Tibial artery (tissue), 4 donors: ENCODE results near the gene CLBA1.
"Not testable (repeated sequence)": the region's sequence is repeated elsewhere in the genome, so short reads cannot be mapped to it uniquely, and the experiment has no call there.

Experiments used
- DNase-seq, 2 donors: peaks; one replicate each; pipeline ENCODE4 v3.0.0-alpha.2; 2019
- H3K27ac ChIP-seq, 2 donors: fragments of 200-600 bp; sonication (generic) in 1 of 2; 1 replicate in 1 of 2; 2 replicates in 1 of 2; pipeline ENCODE4 v1.5.1; 2018 to 2019; ENCODE audit warnings: mild to moderate bottlenecking in 1 of 2
- H3K27me3 ChIP-seq, 2 donors: fragments of 200-600 bp; sonication (generic) in 1 of 2; one replicate each; pipeline versions ENCODE4 v1.5.1 to v1.6.0; 2016 to 2019
- H3K36me3 ChIP-seq, 3 donors: fragments of 200-600 bp; sonication (generic) in 2 of 3; one replicate each; pipeline ENCODE4 v1.5.1; 2016 to 2019; ENCODE audit warnings: mild to moderate bottlenecking in 2 of 3
- H3K4me1 ChIP-seq, 4 donors: fragments of 200-600 bp; sonication (generic) in 2 of 4; 1 replicate in 3 of 4; 2 replicates in 1 of 4; pipeline ENCODE4 v1.5.1; 2016 to 2019
- H3K4me3 ChIP-seq, 2 donors: fragments of 200-600 bp; sonication (generic) in 1 of 2; 1 replicate in 1 of 2; 2 replicates in 1 of 2; pipeline ENCODE4 v1.5.1; 2018 to 2019; ENCODE audit warnings: mild to moderate bottlenecking in 2 of 2
- H3K9me3 ChIP-seq, 3 donors: fragments of 200-600 bp; sonication (generic) in 1 of 3; one replicate each; pipeline ENCODE4 v1.5.1; 2016 to 2019
- intact Hi-C: fragments of 100-400 bp; cut with DNase I; formaldehyde crosslinking; loops from one replicate; pipeline ENCODE4 v1.15.0; 2023; ENCODE audit warnings: low total_unique reads
- TF ChIP-seq, protein P1 (sequence below), 2 experiments: fragments of 200-600 bp in 1 of 2; fragments of 450-650 bp in 1 of 2; IDR thresholded peaks; one replicate each; pipeline ENCODE4 v1.5.1; 2017 to 2019; ENCODE audit warnings: antibody characterized with exemption in 2 of 2, mild to moderate bottlenecking in 1 of 2, moderate library complexity in 1 of 2

CLBA1 gene

DNA sequence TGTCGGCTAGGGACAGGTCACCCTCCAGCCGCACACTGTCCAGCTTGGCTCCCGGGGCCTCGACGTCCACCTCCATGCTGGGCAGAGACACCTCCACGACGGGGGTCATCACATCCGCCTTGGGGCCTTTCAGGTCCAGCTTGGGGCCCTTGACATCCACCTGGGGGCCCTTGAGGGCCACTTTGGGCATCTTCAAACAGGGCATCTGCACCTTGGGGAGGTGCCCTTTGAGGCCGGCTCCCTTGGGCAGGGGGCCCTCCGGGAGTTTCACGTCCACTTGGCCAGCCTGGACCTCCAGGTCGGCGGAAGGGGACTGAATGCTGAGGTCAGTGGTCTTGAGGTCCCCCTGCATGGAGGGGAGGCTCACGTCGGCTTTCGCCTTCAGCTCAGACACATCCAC, 43.0 kb upstream of the CLBA1 start:
- Histone ChIP-seq H3K4me1 (no peaks in the 10 kb centered on the region), H3K9me3 (no peaks in the 10 kb centered on the region), H3K27me3 (no peaks in the 10 kb centered on the region), H3K36me3 (peaks cover 0 to 52% (median 5%) of the 10 kb centered on the region in 3 donors), H3K4me3 (no peak overlapping the region), H3K27ac (no peak overlapping the region)
- peak in 1 of 2 donors; percentile 46 for DNase-seq
- TF ChIP-seq, protein P1, sequence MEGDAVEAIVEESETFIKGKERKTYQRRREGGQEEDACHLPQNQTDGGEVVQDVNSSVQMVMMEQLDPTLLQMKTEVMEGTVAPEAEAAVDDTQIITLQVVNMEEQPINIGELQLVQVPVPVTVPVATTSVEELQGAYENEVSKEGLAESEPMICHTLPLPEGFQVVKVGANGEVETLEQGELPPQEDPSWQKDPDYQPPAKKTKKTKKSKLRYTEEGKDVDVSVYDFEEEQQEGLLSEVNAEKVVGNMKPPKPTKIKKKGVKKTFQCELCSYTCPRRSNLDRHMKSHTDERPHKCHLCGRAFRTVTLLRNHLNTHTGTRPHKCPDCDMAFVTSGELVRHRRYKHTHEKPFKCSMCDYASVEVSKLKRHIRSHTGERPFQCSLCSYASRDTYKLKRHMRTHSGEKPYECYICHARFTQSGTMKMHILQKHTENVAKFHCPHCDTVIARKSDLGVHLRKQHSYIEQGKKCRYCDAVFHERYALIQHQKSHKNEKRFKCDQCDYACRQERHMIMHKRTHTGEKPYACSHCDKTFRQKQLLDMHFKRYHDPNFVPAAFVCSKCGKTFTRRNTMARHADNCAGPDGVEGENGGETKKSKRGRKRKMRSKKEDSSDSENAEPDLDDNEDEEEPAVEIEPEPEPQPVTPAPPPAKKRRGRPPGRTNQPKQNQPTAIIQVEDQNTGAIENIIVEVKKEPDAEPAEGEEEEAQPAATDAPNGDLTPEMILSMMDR (IDR thresholded peaks at IDR 0.05) = no peak
- intact Hi-C loops = no loop called here

DNA sequence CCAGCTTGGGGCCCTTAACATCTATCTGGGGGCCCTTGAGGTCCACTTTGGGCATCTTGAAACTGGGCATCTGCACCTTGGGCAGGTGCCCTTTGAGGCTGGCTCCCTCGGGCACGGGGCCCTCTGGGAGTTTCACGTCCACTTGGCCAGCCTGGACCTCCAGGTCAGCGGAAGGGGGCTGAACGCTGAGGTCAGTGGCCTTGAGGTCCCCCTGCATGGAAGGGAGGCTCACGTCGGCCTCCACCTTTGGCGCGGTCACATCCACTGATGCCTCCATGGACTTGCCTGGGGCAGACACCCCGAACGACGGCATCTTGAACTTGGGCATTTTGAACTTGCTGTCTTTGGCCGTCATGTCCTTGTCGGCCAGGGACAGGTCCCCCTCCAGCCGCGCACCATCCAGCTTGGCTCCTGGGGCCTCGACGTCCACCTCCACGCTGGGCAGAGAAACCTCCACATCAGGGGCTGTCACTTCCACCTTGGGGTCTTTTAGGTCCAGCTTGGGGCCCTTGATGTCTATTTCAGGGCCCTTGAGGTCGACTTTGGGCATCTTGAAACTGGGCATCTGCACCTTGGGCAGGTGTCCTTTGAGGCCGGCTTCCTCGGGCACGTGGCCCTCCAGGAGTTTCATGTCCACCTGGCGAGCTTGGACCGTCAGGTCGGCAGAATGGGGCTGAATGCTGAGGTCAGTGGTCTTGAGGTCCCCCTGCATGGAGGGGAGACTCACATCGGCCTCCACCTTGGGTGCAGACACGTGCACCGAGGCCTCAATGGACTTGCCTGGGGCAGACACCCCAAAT, 42.2 kb upstream of the CLBA1 start:
- H3K27me3 ChIP-seq, H3K9me3 ChIP-seq, H3K27ac ChIP-seq, DNase-seq, H3K4me3 ChIP-seq, intact Hi-C loops, H3K4me1 ChIP-seq: not testable (repeated sequence)
- H3K36me3 ChIP-seq = peaks cover 0 to 55% (median 5%) of the 10 kb centered on the region in 3 donors

DNA sequence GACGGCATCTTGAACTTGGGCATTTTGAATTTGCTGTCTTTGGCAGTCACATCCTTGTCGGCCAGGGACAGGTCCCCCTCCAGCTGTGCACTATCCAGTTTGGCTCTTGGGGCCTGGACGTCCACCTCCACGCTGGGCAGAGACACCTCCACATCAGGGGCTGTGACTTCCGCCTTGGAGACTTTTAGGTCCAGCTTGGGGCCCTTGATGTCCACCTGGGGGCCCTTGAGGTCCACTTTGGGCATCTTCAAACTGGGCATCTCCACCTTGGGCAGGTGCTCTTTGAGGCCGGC, 41.6 kb upstream of the CLBA1 start:
- H3K27me3 ChIP-seq, intact Hi-C loops, H3K9me3 ChIP-seq, H3K4me1 ChIP-seq, H3K27ac ChIP-seq, H3K4me3 ChIP-seq: not testable (repeated sequence)
- DNase-seq = peak in 1 of 2 donors; percentile 43
- peaks cover 0 to 58% (median 5%) of the 10 kb centered on the region in 3 donors for H3K36me3 ChIP-seq

DNA sequence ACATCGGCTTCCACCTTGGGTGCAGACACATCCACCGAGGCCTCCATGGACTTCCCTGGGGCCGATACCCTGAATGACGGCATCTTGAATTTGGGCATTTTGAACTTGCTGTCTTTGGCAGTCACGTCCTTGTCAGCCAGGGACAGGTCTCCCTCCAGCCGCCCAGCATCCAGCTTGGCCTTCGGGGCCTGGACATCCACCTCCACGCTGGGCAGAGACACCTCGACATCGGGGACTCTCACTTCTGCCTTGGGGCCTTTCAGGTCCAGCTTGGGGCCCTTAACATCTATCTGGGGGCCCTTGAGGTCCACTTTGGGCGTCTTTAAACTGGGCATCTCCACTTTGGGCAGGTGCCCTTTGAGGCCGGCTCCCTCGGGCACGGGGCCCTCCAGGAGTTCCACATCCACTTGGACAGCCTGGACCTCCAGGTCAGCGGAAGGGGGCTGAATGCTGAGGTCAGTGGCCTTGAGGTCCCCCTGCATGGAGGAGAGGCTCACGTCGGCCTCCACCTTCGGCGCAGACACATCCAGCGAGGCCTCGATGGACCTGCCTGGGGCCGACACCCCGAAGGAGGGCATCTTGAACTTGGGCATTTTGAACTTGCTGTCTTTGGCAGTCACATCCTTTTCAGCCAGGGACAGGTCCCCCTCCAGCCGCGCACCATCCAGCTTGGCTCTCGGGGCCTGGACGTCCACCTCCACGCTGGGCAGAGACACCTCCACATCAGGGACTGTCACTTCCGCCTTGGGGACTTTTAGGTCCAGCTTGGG, 41.0 kb upstream of the CLBA1 start:
- DNase-seq = peak in 1 of 2 donors; percentile 54
- intact Hi-C loops = not testable (repeated sequence)
- peaks cover 0 to 58% (median 3%) of the 10 kb centered on the region in 3 donors for H3K36me3 ChIP-seq

DNA sequence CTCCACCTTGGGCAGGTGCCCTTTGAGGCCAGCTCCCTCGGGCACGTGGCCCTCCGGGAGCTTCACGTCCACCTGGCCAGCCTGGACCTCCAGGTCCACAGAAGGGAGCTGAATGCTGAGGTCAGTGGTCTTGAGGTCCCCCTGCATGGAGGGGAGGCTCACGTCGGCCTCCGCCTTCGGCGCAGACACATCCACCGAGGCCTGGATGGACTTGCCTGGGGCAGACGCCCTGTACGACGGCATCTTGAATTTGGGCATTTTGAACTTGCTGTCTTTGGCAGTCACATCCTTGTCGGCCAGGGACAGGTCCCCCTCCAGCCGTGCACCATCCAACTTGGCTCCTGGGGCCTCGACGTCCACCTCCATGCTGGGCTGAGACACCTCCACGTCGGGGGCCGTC, 40.3 kb upstream of the CLBA1 start:
- H3K27me3 ChIP-seq, H3K4me1 ChIP-seq, H3K9me3 ChIP-seq, H3K27ac ChIP-seq, intact Hi-C loops, H3K4me3 ChIP-seq: not testable (repeated sequence)
- H3K36me3 ChIP-seq = peaks cover 0 to 58% (median 0%) of the 10 kb centered on the region in 3 donors
- DNase-seq = peak in 1 of 2 donors; percentile 53

More for the DNA sequence above, 41.0 kb upstream of the CLBA1 start:
- H3K4me3 ChIP-seq, H3K27me3 ChIP-seq, H3K27ac ChIP-seq, H3K9me3 ChIP-seq, H3K4me1 ChIP-seq: not testable (repeated sequence)

DNA sequence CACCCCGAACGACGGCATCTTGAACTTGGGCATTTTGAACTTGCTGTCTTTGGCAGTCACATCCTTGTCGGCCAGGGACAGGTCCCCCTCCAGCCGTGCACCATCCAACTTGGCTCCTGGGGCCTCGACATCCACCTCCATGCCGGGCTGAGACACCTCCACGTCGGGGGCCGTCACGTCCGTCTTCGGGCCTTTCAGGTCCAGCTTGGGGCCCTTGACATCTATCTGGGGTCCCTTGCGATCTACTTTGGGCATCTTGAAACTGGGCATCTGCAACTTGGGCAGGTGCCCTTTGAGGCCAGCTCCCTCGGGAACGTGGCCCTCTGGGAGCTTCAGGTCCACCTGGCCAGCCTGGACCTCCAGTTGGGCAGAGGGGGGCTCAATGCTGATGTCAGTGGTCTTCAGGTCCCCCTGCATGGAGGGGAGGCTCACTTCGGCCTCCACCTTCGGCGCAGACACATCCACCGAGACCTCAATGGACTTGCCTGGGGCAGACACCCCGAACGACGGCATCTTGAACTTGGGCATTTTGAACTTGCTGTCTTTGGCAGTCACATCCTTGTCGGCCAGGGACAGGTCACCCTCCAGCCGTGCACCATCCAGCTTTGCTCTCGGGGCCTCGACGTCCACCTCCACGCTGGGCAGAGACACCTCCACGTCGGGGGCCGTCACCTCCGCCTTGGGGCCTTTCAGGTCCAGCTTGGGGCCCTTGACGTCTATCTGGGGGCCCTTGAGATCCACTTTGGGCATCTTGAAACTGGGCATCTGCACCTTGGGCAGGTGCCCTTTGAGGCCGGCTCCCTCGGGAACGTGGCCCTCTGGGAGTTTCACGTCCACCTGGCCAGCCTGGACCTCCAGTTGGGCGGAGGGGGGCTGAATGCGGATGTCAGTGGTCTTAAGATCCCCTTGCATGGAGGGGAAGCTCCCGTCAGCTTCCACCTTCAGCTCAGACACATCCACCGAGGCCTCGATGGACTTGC, 39.3 kb upstream of the CLBA1 start:
- H3K4me1 ChIP-seq, H3K4me3 ChIP-seq, intact Hi-C loops, H3K27me3 ChIP-seq, H3K27ac ChIP-seq, H3K9me3 ChIP-seq: not testable (repeated sequence)
- peaks cover 0 to 48% (median 0%) of the 10 kb centered on the region in 3 donors for H3K36me3 ChIP-seq
- peak in 1 of 2 donors; percentile 48 for DNase-seq

DNA sequence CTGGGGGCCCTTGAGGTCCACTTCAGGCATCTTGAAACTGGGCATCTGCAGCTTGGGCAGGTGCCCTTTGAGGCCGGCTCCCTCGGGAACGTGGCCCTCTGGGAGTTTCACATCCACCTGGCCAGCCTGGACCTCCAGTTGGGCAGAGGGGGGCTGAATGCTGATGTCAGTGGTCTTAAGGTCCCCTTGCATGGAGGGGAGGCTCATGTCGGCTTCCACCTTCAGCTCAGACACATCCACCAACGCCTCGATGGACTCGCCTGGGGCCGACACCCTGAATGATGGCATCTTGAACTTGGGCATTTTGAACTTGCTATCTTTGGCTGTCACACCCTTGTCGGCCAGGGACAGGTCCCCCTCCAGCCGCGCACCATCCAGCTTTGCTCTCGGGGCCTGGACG, 38.4 kb upstream of the CLBA1 start:
- H3K27me3 ChIP-seq, H3K4me1 ChIP-seq, H3K4me3 ChIP-seq, intact Hi-C loops, H3K27ac ChIP-seq, H3K9me3 ChIP-seq: not testable (repeated sequence)
- peaks cover 0 to 40% (median 0%) of the 10 kb centered on the region in 3 donors for H3K36me3 ChIP-seq
- peak in 1 of 2 donors; percentile 57 for DNase-seq

DNA sequence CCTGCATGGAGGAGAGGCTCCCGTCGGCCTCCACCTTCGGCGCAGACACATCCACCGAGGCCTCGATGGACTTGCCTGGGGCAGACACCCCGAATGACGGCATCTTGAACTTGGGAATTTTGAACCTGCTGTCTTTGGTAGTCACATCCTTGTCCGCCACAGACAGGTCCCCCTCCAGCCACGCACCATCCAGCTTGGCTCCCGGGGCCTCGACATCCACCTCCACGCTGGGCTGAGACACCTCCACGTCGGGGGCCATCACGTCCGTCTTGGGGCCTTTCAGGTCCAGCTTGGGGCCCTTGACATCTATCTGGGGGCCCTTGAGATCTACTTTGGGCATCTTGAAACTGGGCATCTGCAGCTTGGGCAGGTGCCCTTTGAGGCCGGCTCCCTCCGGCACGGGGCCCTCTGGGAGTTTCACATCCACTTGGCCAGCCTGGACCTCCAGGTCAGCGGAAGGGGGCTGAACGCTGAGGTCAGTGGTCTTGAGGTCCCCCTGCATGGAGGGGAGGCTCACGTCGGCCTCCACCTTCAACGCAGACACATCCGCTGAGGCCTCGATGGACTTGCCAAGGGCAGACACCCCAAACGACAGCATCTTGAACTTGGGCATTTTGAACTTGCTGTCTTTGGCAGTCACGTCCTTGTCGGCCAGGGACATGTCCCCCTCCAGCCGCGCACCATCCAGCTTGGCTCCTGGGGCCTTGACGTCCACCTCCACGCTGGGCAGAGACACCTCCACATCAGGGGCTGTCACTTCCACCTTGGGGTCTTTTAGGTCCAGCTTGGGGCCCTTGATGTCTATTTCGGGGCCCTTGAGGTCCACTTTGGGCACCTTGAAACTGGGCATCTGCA, 37.5 kb upstream of the CLBA1 start:
- H3K9me3 ChIP-seq, H3K27me3 ChIP-seq, intact Hi-C loops, H3K4me3 ChIP-seq, H3K4me1 ChIP-seq, H3K27ac ChIP-seq: not testable (repeated sequence)
- H3K36me3 ChIP-seq = peaks cover 0 to 30% (median 0%) of the 10 kb centered on the region in 3 donors
- DNase-seq = peak in 1 of 2 donors; percentile 63
